ENCODE data around the gene UNC13A.

Gene UNC13A

DNA sequence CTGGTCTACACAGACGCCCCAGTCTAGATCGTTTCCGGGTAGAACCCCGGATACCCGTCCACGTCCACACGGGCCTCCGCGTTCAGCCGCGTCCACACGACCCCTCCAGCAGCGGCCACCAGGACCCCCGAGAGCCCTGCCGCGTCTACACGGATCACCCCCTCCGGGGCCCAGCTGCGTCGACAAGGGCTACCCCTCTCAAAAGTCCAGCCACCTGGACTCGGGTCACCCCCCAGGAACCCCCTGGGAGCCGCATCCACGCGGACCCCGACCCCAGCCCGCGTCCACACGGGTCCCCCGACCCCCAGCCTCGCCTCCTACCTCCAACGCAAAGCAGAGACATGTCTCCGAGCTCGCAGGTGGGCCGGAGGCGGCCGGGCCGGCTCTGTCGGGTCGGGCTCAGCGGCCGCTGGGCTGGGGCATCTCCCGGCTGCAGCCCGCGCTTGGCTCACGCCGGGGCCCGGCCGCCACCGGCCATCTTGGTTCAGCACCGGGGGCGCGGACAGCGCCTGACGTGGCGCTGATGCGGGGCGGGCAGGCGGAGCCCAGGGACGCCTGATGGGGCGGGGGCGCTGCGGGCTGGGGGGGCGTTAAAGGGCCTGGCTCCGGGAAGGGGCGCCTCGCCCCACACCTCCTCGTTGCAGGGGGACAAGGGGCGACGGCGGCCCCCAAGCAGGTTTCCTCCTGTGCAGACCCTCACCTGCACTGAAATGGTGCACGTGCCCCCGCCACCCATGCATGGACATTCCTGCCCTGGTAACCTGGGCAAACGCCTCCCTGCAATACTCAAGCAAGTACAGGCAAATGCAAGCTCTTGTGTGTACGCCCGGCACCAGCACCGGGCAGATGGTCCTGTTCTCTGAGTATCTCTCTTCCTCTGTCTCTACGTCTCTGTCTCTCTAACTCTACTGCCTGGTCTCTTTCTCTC is at the start of gene UNC13A:
UNC13A (minus strand) TSS at position 498 of the 928 bp plus-strand sequence; CDS start at position 343, 155 bp downstream.
- peak; percentile 79 for DNase-seq (ENCODE audit: low spot score)

DNA sequence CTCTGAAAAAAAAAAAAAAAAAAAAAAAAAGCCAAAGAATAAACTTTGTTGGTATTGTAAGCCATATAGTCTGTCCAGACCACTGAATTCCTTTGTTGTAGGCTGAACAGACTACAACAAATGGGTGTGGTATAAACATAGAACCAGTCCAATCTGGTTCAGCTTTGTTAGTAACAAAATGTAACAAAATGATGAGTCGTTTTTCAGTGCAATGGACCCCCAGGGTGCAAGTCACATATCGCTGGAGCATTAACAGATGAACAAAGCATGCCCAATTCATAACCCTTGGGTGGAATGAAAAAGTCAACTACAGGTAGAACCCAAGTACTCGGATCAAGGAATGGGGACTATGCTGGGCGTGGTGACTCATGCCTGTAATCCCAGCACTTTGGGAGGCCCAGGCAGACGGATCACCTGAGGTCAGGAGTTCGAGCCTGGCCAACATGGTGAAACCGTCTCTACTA is 49.6 kb upstream of the UNC13A start:
- no peak for DNase-seq (ENCODE audit: low spot score)

DNA sequence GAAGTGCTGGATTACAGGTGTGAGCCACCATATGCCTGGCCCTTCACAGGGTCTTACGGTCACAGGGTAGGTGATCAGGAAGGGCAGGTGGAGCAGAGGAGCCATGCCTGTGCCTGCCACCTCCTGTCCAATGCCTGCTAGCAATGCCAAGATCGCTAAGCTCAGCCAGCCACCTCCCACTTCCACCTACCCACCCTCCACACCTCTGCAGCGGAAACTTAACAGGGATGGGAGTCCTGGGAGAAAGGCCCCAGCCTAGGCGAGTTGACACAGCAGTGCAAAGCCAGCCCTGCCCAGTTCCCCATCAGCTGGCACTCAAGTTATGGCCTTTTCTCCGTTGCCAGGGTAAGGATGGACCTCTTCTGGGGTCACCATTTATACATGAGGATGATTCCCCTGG is 47.3 kb upstream of the UNC13A start:
- DNase-seq (ENCODE audit: low spot score) = no peak

DNA sequence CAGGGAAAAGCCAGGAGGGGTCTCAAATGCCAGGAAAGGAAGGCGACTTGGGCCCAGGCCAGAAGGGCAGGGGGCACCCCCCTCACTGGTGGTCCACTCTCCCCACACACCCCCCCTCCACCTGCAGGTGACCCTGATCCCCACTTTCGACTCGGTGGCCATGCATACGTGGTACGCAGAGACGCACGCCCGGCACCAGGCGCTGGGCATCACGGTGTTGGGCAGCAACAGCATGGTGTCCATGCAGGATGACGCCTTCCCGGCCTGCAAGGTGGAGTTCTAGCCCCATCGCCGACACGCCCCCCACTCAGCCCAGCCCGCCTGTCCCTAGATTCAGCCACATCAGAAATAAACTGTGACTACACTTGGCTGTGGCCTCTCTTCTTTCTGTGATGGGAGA is 46.0 kb upstream of the UNC13A start:
- no peak for DNase-seq (ENCODE audit: low spot score)

DNA sequence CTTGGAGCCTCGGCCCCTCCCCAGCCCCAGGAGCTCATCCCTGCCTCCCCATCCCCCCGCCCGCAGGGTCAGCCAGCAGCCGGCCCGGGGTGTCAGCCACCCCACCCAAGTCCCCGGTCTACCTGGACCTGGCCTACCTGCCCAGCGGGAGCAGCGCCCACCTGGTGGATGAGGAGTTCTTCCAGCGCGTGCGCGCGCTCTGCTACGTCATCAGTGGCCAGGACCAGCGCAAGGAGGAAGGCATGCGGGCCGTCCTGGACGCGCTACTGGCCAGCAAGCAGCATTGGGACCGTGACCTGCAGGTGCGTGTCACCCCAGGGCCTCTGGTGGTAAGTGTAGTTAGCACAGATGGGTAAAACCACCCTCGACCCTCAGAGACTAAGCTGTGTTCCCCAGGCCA is 45.0 kb upstream of the UNC13A start:
- no peak for DNase-seq (ENCODE audit: low spot score)

GRCh38 chr19:17727843-17728242 is 39.7 kb upstream of the UNC13A start:
- DNase-seq (ENCODE audit: low spot score) = no peak

- DNase-seq (ENCODE audit: low spot score) = no peak
Observed at GRCh38 chr19:17726964-17727773, 39.0 kb upstream of the UNC13A start.

GRCh38 chr19:17726136-17726741 is 38.1 kb upstream of the UNC13A start:
- DNase-seq (ENCODE audit: low spot score) = no peak

- DNase-seq (ENCODE audit: low spot score) = no peak
Observed at GRCh38 chr19:17725422-17726078, 37.4 kb upstream of the UNC13A start.

- DNase-seq (ENCODE audit: low spot score) = no peak
Observed at GRCh38 chr19:17724655-17725054, 36.5 kb upstream of the UNC13A start.

GRCh38 chr19:17722655-17723240 is 34.6 kb upstream of the UNC13A start:
- no peak for DNase-seq (ENCODE audit: low spot score)

DNA sequence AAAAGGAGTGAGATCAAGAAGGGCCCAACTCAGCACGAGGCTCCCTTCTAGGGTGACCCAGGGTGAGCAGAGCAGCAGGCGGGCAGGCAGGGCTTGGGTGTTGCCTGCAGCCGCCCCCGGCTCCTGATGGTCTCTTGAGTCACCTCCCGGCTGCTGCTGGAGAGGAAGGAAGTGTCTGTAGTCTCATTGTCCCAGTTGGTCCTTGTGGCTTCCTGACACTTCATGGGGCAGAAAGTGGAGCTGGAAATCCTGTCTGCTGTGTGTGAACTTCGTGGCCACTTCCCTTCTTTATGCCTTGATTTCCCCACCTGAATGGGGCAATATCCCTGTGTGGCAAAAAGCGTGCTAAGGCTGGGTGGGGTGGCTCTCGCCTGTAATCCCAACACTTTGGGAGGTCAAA is 33.7 kb upstream of the UNC13A start:
- no peak for DNase-seq (ENCODE audit: low spot score)

DNA sequence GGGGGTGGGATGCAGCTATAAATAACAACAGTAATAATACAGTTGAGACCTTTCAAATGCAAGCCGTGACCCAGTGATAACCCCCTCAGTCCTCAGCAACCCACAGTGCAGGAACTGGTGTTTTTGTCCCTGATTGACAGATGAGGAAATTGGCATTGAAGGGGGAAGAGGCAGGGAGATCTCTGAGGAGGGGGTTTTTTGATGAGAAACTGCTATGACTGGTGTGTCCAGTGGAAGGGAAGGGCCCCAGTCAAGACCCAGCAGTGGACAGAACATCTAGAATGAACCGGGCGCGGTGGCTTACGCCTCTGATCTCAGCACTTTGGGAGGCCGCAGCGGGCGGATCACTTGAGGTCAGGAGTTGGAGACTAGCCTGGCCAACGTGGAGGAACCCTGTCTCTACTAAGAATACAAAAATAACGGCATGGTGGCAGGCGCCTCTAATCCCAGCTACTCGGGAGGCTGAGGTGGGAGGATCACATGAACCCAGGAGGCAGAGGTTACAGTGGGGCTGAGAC is 33.0 kb upstream of the UNC13A start:
- DNase-seq (ENCODE audit: low spot score) = no peak

DNA sequence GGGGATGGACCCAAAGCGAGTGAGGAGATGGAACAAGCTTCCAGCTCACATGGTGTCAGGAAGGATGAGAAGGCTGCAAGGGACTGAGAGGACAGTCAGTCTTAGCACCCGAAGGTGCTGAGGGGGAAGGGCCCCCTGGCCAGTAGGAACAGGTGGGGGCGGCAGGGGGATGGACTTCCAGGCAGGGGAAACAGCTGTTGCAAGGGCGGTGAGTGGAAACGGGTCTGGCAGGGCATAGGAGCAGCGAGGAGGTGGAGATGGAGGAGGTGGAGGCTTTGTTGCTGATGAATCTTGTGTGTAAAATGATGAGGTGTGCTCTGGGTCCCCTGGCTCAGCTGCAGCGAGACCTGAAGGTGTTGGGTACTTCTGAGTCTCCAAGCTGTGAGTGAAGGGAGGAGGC is 32.3 kb upstream of the UNC13A start:
- DNase-seq (ENCODE audit: low spot score) = no peak

DNA sequence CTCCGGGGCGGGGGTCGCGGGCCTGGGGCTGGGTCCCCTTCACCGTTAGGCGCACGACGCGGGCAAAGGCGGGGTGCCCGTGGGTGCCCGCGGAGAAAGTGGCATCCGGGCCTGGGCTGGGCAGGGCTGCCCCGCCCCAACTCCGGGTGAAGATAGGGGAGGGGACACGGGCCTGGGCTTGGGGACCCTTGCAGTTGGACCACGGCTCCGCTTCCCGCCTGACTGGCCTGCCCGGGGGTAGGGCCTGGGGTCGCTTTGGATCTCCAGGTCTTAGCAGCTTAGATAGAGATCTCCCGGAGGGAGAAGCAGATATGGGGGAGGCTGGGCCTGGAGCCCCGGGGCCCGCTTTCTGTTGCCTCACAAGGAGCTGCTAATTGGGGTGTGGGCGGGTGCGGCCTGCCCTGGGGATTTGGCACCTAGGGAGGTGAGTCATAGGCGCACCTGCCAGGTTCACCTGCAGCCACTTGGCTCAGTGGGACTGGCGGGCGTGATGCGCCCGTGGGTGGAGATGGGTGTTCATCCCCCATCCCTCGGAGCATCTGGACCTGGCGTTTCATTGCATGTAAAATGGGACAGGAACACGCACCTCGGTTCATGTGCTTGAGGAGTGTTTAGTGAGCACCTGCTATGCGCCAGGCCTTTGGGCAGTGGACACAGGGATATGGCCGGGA is 31.7 kb upstream of the UNC13A start:
- DNase-seq (ENCODE audit: low spot score) = no peak

DNA sequence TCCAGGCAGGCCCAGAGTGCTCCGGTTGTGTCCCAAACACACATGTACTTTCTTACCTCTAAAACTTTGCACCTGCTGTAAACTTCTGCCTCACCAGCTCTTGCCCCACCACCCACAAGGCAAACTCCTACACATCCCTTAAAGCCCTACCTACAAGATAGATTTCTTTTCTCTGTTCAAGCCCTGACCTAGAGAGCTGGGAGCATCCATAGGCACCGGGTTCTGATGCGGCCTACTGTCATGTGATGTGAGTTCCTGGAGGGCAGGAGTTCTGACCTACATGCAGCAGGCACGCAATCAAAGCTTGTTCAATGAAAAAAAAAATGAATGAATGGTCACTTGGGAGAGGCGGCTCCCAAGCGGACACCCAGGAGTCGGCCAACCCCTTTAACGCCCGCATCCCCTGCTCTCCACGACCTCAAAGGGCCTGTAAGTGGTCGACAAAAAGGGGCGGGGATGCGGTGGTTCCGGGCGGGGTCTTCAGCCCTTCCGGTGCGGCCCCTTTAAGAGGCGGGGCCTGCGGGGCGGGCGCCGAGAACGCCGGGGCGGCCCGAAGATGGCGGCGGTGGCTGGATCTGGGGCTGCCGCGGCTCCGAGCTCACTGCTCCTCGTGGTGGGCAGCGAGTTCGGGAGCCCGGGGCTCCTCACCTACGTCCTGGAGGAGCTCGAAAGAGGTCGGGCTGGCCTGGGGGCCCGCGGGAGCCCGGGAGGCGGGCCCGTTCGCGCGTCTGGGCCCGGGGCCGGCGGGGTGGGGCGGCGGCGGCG is 31.0 kb upstream of the UNC13A start, which contains the start of gene MAP1S:
MAP1S (plus strand) TSS at position 534 of the 765 bp plus-strand sequence; CDS start at position 557, 23 bp downstream.
- DNase-seq (ENCODE audit: low spot score) = peak; percentile 62

DNA sequence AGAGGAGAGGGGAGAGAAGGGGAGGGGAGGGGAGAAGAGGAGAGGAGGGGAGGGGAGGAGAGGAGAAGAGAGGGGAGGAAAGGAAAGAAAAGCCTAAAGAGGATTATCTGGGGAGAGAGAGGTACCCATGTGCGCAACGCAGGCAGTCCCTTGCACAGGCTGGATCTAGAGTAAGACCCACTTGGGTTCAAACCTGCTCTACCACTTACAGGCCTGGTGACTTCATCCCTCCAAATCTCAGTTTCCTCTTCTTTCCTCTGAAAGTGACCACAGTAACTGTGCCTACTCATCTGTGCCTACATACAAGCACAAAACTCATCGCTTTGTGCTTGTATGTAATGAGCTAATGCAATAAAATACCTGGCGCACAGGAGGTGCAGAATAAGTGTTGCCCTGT is 30.4 kb upstream of the UNC13A start:
- no peak for DNase-seq (ENCODE audit: low spot score)

- DNase-seq (ENCODE audit: low spot score) = no peak
Observed at GRCh38 chr19:17716309-17716929, 28.3 kb upstream of the UNC13A start.

DNA sequence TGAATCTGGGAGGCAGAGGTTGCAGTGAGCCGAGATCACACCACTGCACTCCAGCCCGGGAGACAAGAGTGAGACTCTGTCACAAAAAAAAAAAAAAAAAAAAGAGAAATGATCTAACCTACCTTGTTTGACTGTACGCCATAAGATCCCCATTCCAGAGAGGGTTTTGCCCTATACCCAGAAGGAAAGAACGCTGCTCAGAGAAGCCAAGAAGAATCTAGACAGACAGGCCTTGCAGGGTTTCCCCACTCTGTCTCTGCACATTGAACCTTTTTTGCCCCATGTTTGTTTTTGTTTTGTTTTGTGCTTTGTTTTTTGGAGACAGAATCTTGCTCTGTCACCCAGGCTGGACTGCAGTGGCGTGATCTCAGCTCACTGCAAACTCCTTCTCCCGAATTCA is 23.7 kb upstream of the UNC13A start:
- no peak for DNase-seq (ENCODE audit: low spot score)

Data from cerebellar cortex (tissue), 1 donor.